ENCODE results near the gene RNF114. TPM values are rescaled to one million over a fixed set of nuclear protein-coding genes. Genes with fewer than 3 reads are reported as not detected.

The RNF114 gene
- total and polyA plus RNA-seq, 10 of the 15 experiments (the other 5 are each of a cell fraction or from before 2014, with no cell fraction given), result 28.0 to 82.3 (median 47.2) TPM

DNA sequence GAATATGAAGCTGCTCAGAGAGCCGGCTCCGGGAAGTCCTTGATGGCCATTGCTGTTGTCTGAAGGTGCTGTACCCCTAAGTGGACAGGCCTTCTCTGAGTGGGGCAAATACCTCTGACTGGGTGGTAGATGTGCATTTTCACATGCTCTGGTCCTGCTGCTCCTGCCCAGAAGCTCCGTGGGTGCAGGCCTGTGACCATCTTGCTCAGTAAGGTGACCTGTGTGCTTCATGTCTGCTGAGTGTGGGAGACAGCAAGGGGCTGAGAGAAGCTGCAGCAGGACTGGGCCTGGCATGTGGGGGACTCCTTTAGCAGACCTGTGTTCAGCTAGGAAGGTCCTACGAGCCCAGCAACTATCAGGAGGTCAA is 25.9 kb upstream of the RNF114 start:
- DNase-seq (ENCODE audit: low read depth, low spot score), result no peak
- TF ChIP-seq NRF1 (conservative IDR thresholded peaks at IDR 0.05; ENCODE audit: low read depth, low read length) (no peak), PAX5 (IDR thresholded peaks at IDR 0.05; ENCODE audit: borderline replicate concordance, low read depth, low read length) (no peak), ZNF274 (IDR thresholded peaks at IDR 0.05; ENCODE audit: insufficient read depth, insufficient read length) (no peak), MYB (IDR thresholded peaks at IDR 0.05; ENCODE audit: borderline replicate concordance, low read depth, low read length) (no peak), IRF5 (IDR thresholded peaks at IDR 0.05; ENCODE audit: borderline replicate concordance) (no peak), CHD4 (IDR thresholded peaks at IDR 0.05) (no peak), SIX5 (IDR thresholded peaks at IDR 0.05; ENCODE audit: low read depth, low read length, severe bottlenecking) (no peak), CREM (IDR thresholded peaks at IDR 0.05; ENCODE audit: low read depth) (no peak)
- Histone ChIP-seq H3K79me2 (ENCODE audit: control insufficient read depth, insufficient read depth, low read length) (peaks cover 32% of the 10 kb centered on the region), H3K4me1 (ENCODE audit: control insufficient read depth, insufficient read depth, low read length) (peaks cover 4% of the 10 kb centered on the region), H4K20me1 (ENCODE audit: control insufficient read depth, insufficient read depth) (no peaks in the 10 kb centered on the region; the same call in 1 of the 2 replicates), H3K27ac (ENCODE audit: control insufficient read depth, insufficient read depth) (no peak overlapping the region), H3K27me3 (replicated peaks in 1 of 2; ENCODE audit: control insufficient read depth in 2 of 2, insufficient read depth in 2 of 2, low read length in 1 of 2) (no peaks in the 10 kb centered on the region), H2AFZ (ENCODE audit: control insufficient read depth, low read depth, low read length) (no peak overlapping the region), H3K4me2 (ENCODE audit: control insufficient read depth, insufficient read depth) (no peak overlapping the region), H3K36me3 (ENCODE audit: control insufficient read depth in 2 of 2, insufficient read depth in 2 of 2, low read length in 1 of 2) (peaks cover 14 to 17% of the 10 kb centered on the region in 2 experiments; a peak in 3 of 4 replicates), H3K9me3 (replicated peaks; ENCODE audit: control insufficient read depth, insufficient read depth, low read length) (no peaks in the 10 kb centered on the region), H3K4me3 (no peak overlapping the region), H3K9ac (ENCODE audit: control insufficient read depth, insufficient read depth, low read length) (no peak overlapping the region)
- intact Hi-C loops (cut with micrococcal nuclease; ENCODE audit: unreplicated experiment) (no loop called here), in situ Hi-C loops (cut with MboI) (no loop called here)
- BruUV-seq (replicated peaks), result no TSS peak
- FAIRE-seq, result no peak
- CTCF ChIA-PET, result interaction anchor here (0.9 kb wide), 1 partner anchor 161 kb away, joined by 3 read pairs; no protein-coding TSS in a partner anchor
- 95% methylated on average over 4 of the region's 4 CpGs for WGBS (ENCODE audit: insufficient coverage, insufficient replicate concordance, low lambda C conversion rate, missing lambda C conversion rate)
- RAD21 ChIA-PET (ENCODE audit: unreplicated experiment), result no interaction called here
- no peak for ATAC-seq
- SMC1A ChIA-PET (ENCODE audit: uncharacterized antibody, unreplicated experiment), result interaction anchor here (1.0 kb wide), 1 partner anchor 298 kb away, joined by 3 read pairs; no protein-coding TSS in a partner anchor
- POLR2A ChIA-PET, result interaction anchor here (1.4 kb wide), 1 partner anchor 11 kb away, joined by 3 read pairs; no protein-coding TSS in a partner anchor

Data from GM12878 (cell line).